Hematopoietic multipotent progenitor cell treated with erythropoietin and hydrocortisone succinate and interleukin-3 and kit ligand, for 17 days (in vitro differentiated cells): Measurements from ENCODE around the gene GUCA2A.
A peak's percentile ranks its signal among the peaks of the same experiment; 100 is the strongest.

Experiments used
- DNase-seq: peaks from one replicate; pipeline ENCODE4 v3.0.0-alpha.2; 2015; ENCODE audit warnings: low spot score

Gene GUCA2A

GRCh38 chr1:42176902-42177519, 12.5 kb upstream of the GUCA2A start:
- DNase-seq, result peak; percentile 42

DNA sequence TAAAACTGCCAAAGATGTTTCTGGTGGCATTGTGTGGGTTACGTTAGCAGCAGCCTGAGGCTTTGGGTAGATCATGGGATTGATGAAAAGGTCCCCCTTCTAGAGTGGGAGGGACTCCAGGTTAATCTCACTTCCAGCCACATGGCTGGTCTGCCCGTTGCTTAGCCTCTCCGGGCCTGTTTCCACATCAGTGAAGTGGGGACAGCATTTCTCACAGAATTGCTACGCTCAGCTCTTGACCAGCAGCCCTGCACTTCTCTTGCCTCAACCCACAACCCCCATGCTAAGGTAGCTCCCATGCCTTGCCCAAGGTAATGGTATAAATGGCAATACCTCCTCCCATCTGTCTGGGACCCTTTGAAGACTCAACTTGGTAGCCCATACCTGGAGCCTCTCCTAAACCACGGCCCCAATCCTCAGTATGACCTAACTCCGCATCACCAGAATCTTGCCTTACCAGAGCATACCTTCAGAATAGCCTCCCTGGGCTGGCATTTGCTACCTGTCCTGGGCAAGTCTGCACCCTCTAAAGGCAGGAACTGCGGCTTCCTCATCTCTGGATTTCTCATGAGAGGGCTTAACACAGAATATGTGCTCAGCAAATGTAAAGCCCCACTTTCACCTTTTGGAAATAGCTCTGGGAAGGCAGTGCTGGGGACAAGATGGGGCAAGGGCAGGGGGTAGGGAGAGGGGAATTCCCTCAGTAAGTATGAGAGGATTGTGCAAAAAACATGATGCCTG, 10.9 kb upstream of the GUCA2A start:
- DNase-seq, result no peak

DNA sequence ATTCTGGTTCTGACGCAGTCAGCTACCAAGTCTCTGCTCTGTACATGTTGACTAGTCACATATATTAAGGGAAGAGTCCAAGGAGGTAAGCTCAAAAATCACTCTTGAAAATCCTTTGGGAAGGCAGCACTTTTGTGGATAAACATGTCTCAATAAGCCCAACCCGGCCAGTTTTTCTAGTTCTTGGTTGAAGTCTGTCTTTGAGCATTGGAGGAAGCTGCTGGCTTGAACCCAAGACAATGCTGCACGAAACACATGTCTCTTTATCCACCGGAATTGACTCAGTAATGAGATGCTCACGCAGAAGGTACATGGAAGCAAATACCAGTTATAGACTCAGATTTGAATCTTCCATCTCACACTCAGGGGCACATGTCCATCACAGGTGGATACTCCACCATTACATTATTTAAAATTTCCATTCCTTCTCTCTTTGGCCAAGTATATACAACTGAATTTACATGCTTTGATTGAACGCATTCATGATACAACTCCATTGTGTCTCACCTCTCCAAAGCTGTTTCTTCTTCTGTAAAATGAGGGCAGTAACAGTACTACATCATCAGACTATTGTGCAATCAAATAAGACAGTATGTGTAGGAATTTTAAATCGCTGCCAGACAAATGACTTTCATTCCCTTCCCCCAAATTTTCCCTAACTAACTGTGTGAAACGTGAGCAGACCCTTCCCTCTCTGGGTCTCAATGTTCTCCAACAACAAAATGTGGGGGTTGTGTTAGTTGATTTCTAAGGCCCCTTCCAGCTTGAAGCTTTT, 9.6 kb upstream of the GUCA2A start:
- DNase-seq, result no peak

GRCh38 chr1:42173155-42173933, 8.8 kb upstream of the GUCA2A start:
- peak; percentile 59 for DNase-seq

GRCh38 chr1:42172381-42173133, 8.0 kb upstream of the GUCA2A start:
- no peak for DNase-seq

GRCh38 chr1:42171679-42172266, 7.2 kb upstream of the GUCA2A start:
- no peak for DNase-seq

DNA sequence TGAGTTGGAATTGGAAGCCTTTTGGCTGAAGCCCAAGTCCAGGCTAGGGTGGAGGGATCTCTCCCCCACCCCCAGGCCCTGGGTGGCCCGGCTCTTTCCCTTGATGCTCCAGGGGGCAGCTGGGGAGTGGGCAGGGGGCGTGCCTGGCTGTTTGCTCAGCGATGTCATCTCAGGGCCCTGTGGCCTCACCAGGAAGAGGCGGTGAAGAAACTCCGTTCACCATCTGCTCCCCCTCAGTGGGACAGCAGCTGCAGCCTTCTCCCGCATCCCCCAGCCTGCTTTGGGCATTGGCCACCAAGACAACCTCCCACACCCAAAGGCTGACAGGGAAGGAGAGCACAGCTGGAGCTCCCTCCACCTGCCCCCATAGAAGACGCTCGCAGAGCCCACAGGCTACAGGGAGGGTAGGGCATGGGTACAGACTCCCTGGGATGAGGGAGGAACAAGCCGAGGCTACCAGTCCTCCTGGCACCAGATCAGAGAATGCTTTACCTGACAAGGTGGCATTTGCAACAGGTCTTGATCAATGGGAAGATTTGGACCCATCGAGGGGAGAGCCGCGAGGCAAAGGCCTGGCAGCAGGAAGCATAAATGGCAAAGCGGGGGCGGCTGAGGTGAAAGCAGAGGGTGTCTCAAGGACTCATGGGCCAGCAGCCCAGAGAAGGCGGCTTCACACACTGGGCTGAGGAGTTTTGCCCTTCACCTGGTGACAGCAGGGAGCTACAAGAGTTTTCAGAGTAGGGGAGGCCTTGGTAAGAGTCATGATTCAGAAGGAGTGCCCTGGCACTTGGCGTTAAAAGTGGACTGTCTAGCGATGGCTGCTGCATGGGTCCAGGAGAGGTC, 6.5 kb upstream of the GUCA2A start:
- DNase-seq, result no peak

- no peak for DNase-seq
Measured at GRCh38 chr1:42168763-42169162, 4.2 kb upstream of the GUCA2A start.

GRCh38 chr1:42168391-42168670, 3.8 kb upstream of the GUCA2A start:
- DNase-seq, result no peak

GRCh38 chr1:42167611-42168390, 3.3 kb upstream of the GUCA2A start:
- DNase-seq, result no peak

- no peak for DNase-seq
Measured at GRCh38 chr1:42165511-42166210, 1.1 kb upstream of the GUCA2A start.

DNA sequence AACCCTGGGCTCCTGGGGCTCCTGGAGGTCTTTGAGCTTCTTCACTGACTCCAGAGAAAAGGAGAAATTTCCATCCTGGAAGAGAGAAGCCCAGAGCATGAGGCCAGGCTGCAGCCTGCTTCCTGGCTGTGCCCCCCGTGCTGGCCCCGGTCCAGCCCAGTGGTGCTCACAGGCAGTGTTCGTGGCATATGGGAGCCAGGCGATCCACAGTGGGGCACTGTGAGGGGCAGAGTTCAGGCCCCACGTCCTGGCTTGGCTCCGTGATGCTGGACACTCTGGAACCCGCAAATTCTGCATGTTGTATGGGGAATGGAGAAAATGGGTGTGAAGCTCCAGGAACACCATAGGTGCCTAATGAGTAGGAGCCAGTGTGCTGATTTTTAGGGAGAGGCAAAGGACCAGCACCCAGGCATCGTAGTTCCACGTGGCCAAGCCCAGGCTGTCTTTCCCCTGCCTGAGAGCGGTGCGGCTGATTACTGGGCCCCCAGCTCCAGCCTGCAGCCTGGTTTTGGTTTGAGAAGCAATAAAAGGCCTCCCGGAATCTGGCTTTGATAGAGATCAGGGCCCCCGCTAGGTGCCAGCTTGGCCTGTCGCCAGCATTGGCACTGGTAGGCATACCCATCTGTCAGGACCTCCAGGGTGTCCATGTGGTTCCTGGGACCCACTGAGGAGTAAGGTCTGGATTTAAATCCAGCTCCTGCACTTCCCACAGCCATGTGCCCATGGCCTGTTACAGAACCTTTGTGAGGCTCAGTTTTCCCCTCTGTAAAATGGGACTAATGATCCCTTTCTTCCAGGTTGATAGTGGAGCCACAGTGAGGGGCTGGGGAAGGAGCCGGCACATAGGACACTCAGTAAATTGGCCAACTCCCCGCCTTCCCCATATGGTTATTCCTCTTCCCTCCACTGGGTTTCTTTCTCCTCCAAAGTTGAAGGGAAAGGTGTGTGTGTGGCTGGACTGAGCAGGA, 725 bp downstream of the GUCA2A start:
- no peak for DNase-seq

- DNase-seq, result no peak
Measured at GRCh38 chr1:42163114-42163513, 1.4 kb downstream of the GUCA2A start.

- no peak for DNase-seq
Measured at GRCh38 chr1:42162181-42162580, 2.4 kb downstream of the GUCA2A start.

DNA sequence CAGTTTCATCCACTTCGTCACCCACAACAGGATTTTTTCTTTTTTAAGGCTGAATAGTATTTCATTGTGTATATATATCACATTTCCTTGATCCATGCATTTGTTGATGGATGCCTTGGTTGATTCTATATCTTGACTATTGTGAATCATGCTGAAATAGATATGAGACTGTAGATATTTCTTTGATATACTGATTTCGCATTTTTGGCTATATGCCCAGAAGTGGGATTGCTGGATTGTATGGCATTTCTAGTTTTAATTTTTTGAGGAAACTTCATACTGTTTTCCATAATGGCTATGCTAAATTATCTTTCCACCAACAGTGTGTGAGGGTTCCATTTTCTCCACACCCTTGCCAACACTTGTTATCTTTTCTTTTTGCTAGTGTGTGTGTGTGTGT, 6.4 kb downstream of the GUCA2A start:
- no peak for DNase-seq

DNA sequence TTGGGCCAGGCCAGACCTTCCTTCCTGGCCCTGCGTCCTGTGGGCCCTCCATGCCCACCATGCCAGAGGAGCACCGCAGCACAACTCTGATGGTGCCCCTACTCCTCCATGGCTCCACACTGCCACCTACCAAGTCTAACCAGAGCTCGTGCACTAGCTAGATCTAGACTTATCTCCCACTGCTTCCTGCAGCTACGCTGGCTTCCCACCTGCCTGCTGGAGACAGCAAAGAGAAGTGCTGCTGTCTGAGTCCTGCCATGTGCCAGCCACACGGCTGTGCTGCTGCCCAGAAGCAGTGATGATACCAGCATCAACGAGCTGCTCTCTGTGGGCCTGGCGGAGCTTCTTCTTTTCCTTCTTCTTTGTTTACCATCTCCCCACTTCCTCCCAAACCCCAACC, 6.9 kb downstream of the GUCA2A start:
- no peak for DNase-seq

GRCh38 chr1:42155362-42155761, 9.2 kb downstream of the GUCA2A start:
- no peak for DNase-seq

DNA sequence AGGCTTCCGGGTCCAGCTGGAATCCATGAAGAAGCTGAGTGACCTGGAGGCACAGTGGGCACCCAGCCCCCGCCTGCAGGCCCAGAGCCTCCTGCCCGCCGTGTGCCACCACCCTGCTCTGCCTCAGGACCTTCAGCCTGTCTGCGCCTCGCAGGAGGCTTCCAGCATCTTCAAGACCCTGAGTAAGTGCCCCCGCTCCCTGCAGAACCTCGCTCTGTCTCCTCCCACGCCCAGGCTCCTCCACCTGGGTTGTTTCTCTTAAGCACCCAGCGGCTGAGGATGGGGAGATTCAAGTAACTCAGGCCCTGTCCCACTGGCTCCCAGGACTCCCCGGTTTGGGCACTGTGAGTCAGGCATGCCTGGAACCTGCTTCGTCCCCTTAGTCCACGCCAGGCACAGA, 9.9 kb downstream of the GUCA2A start:
- no peak for DNase-seq
